Left ventricle myocardium superior (tissue), 1 donor: ENCODE results near the gene CHORDC1. TPM values are rescaled to one million over a fixed set of nuclear protein-coding genes. Genes with fewer than 3 reads are reported as not detected.
"Not testable (repeated sequence)": the region's sequence is repeated elsewhere in the genome, so short reads cannot be mapped to it uniquely, and the experiment has no call there.

Source experiments
- ATAC-seq: fragments of 200-7000 bp; cut with Tn5 transposase; one replicate; pipeline ENCODE4 v1.9.1; 2020; ENCODE audit warnings: mild to moderate bottlenecking, moderate library complexity
- DNase-seq: peaks from one replicate; pipeline ENCODE4 v3.0.0-alpha.2; 2020
- intact Hi-C: fragments of 100-400 bp; cut with micrococcal nuclease; formaldehyde crosslinking; loops from one replicate; pipeline ENCODE4 v1.11.0; 2022
- total RNA-seq: library from RNA; stranded (reverse); fragmentation: NEBNext Ultra II Directional; extraction: Animal tissue kit (Norgen Biotek cat#: 25700); gene quantifications from one replicate; pipeline ENCODE4 v1.2.1, GENCODE V29; 2021
- donor health status: DM: no; HTN: yes; CAD: no; lungs with severe emphysema.

The CHORDC1 gene
- total RNA-seq, 1 donor from 2014 or later: 37.9 TPM

DNA sequence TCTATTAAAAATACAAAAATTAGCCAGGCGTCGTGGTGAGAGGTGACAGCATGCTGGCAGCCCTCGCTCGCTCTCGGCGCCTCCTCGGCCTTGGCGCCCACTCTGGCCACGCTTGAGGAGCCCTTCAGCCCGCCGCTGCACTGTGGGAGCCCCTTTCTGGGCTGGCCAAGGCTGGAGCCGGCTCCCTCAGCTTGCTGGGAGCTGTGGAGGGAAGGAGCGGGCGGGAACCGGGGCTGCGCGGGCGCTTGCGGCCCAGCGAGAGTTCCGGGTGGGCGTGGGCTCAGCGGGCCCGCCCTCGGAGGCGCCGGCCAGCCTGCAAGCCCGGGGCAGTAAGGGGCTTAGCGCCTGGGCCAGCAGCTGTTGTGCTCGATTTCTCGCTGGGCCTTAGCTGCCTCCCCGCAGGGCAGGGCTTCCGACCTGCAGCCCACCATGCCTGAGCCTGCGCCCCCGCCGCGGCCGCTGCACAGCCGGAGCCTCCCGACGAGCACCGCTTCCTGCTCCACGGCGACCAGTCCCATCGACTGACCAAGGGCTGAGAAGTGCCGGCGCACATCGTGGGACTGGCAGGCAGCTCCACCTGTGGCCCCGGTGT is 55.8 kb downstream of the CHORDC1 start:
- DNase-seq: peak; percentile 23
- ATAC-seq, intact Hi-C loops: not testable (repeated sequence)

Other genes with a start within 250 kb of the CHORDC1 start
- gene TRIM49C, start 191.9 kb downstream of the CHORDC1 start, total RNA-seq: not detected
- not detected for gene UBTFL1, start 137.1 kb downstream of the CHORDC1 start, total RNA-seq
- gene NAALAD2, start 88.4 kb downstream of the CHORDC1 start, total RNA-seq: 1.8 TPM